NB4 (cell line): ENCODE data around the gene PPIL1.

Experiments used
- DNase-seq: peaks from one replicate; pipeline ENCODE4 v3.0.0; 2010; ENCODE audit warnings: low read depth
- H3K4me3 ChIP-seq: one replicate; pipeline ENCODE4 v1.5.1; 2011; ENCODE audit warnings: mild to moderate bottlenecking, low read depth, low read length, moderate library complexity
- MYC ChIP-seq: IDR thresholded peaks from 2 replicates; pipeline ENCODE4 v1.6.1; 2011; ENCODE audit warnings: low read depth, low read length
- POLR2A ChIP-seq: IDR thresholded peaks from 2 replicates; pipeline ENCODE4 v1.6.1; 2011; ENCODE audit warnings: mild to moderate bottlenecking; ENCODE audit not compliant: insufficient read length; ENCODE audit errors: extremely low read depth
- TF ChIP-seq, protein P1 (sequence below): IDR thresholded peaks from one replicate; pipeline ENCODE4 v1.5.1; 2012; ENCODE audit warnings: low read depth, low read length
- TF ChIP-seq, protein P2 (sequence below): IDR thresholded peaks from 2 replicates; pipeline ENCODE4 v1.6.1; 2011; ENCODE audit warnings: low read depth, low read length

Gene PPIL1

GRCh38 chr6:36871686-36872085 is 2.9 kb downstream of the PPIL1 start:
- no peak overlapping the region for H3K4me3 ChIP-seq
- DNase-seq, result no peak
- TF ChIP-seq MYC (no peak), POLR2A (no peak)
- TF ChIP-seq, protein P1, sequence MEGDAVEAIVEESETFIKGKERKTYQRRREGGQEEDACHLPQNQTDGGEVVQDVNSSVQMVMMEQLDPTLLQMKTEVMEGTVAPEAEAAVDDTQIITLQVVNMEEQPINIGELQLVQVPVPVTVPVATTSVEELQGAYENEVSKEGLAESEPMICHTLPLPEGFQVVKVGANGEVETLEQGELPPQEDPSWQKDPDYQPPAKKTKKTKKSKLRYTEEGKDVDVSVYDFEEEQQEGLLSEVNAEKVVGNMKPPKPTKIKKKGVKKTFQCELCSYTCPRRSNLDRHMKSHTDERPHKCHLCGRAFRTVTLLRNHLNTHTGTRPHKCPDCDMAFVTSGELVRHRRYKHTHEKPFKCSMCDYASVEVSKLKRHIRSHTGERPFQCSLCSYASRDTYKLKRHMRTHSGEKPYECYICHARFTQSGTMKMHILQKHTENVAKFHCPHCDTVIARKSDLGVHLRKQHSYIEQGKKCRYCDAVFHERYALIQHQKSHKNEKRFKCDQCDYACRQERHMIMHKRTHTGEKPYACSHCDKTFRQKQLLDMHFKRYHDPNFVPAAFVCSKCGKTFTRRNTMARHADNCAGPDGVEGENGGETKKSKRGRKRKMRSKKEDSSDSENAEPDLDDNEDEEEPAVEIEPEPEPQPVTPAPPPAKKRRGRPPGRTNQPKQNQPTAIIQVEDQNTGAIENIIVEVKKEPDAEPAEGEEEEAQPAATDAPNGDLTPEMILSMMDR, result no peak
- TF ChIP-seq, protein P2, sequence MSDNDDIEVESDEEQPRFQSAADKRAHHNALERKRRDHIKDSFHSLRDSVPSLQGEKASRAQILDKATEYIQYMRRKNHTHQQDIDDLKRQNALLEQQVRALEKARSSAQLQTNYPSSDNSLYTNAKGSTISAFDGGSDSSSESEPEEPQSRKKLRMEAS, result no peak

DNA sequence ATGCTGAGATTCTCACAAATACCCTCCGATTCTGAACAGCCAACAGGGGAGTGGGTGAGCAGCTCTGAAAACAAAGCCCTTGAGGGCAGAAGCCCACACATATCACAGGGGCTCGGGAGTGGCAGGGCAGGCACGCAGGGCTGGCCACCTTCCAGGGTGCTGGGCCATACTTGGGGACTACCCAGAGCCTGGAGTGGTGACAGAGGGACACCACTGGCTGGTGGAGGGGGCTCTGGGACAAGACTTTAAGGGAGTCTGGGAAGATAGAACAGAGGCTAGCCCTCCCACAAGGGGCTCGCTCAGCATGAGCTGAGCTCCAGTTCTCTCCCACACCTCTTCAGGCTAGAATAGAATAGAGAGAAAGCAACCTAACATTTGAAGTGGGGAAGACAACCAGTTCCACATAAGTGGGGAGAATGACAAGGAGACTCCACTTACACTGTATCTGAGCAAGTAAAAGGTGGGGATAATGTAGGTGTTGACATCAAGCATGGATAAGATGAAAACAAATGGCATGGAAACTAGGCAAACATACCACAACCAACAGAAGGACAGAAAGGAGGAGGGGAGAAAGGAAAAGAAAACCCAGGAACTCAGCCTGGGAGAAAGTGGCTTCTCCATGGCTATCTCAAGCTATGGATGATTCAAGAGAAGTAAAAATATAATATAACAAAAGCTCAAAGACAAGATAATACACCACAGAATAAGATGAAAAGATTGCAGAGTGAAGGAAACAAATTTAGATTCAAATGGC is 7.0 kb downstream of the PPIL1 start:
- no peak for TF ChIP-seq POLR2A
- no peak for DNase-seq
- no peak overlapping the region for H3K4me3 ChIP-seq

GRCh38 chr6:36865835-36866234 is 8.8 kb downstream of the PPIL1 start:
- H3K4me3 ChIP-seq, result no peak overlapping the region
- DNase-seq, result no peak

DNA sequence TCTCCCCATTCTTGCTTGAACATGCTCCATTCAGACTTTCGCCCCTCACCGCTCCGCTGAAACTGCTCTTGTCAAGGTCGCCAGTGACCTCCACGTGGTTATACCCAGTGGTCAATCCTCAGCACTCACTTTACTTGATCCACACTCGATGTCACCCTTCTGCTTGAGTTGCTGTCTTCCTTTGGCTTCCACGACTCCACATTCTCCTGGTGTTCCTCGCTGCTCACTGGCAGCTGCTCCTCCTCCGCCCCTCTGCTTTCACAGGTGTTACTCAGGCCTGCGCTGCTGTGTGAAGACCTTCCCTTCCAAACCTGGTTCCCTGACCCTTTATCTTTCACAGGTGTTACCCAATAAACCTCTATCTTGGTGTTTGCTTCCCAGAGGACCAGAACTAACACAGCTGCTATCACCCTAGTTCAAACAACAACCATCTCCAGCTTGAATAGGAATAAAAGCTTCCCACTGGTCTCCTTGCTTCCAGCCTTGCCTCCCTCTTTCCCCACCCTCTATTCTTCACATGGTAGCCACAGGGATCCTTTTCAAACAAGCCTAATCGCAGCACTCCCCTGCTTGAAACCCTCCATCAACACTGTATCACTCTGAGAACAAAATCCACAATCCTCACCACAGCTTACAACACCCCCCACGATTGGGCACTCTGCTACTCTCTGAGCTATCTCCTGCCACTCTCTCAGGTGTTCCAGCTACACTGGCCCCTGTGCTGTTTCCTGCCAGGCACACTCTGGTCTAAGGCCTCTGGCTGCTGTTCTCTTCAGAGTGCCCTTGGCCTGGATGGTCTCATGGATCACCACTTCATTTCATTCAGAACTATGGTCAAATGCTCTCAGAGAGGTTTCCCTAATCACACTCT is 10.7 kb downstream of the PPIL1 start:
- no peak overlapping the region for H3K4me3 ChIP-seq
- TF ChIP-seq MYC (no peak), POLR2A (no peak)
- TF ChIP-seq, protein P2, result no peak
- no peak for DNase-seq

More at GRCh38 chr6:36865835-36866234, 8.8 kb downstream of the PPIL1 start:
- no peak for TF ChIP-seq MYC
- TF ChIP-seq, protein P2, result no peak
- TF ChIP-seq, protein P1, result no peak
- no peak for TF ChIP-seq POLR2A

- no peak overlapping the region for H3K4me3 ChIP-seq
- no peak for DNase-seq
- TF ChIP-seq, protein P1, result no peak
- TF ChIP-seq POLR2A (no peak), MYC (no peak)
- TF ChIP-seq, protein P2, result no peak
These were observed 11.7 kb downstream of the PPIL1 start for GRCh38 chr6:36862848-36863382.

DNA sequence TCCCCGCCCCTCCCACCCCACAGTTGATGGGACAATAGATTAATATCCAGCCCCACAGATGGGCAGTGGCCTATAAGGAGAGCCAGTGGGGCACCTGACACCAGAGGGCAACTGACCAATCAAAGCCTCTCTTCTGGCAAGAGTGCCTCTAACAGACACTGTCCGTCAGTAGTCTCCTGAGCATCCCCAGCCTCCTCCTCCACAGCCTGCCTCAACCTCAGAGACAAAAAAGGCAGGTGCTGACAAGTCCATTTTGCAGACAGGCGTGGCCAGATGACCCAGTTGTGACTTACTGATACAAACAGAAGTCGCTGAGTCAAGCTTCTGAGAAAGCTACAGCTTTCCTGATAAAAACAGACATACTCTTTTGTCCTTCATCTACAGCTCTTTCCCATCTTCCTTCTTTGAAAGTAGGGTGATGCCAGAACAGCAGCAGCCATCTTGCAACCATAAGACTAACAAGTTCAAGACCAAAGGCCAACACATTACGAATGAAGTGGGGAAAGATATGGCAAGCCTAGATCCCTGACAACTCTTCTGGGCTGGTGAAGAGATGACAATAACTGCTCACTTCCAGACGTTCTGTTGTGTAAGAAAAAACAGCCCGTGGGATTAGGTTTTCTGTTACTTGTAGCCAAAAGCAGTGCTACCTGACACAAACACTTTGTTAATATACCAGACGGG is 12.3 kb downstream of the PPIL1 start:
- TF ChIP-seq, protein P2, result no peak
- TF ChIP-seq MYC (no peak), POLR2A (no peak)
- TF ChIP-seq, protein P1, result no peak
- DNase-seq, result no peak
- H3K4me3 ChIP-seq, result no peak overlapping the region
